CD4-positive, alpha-beta T cell (primary cell): ENCODE data around the gene STING1. TPM values are rescaled to one million over a fixed set of nuclear protein-coding genes. Genes with fewer than 3 reads are reported as not detected.
A peak's percentile ranks its signal among the peaks of the same experiment; 100 is the strongest.

Experiments
- ATAC-seq: fragments of 200-7000 bp; cut with Tn5 transposase; one replicate; pipeline ENCODE4 v1.10.0; 2022; ENCODE audit warnings: mild to moderate bottlenecking; ENCODE audit not compliant: poor library complexity
- CTCF ChIA-PET: fragments of 350-600 bp; sonication (Branson Sonifier 250); formaldehyde crosslinking; loops from one replicate; lab custom pipeline; 2021; ENCODE audit warnings: antibody characterized with exemption, inconsistent platforms; lab: Charles Lee
- POLR2A ChIA-PET: fragments of 350-600 bp; sonication (Branson Sonifier 250); formaldehyde crosslinking; loops from one replicate; lab custom pipeline; 2021; ENCODE audit warnings: antibody characterized with exemption, inconsistent platforms; lab: Charles Lee
- DNase-seq, 14 experiments: peaks; one replicate each; pipeline ENCODE4 v3.0.0-alpha.2; 2013 to 2020; ENCODE audit warnings: mixed read lengths in 2 of 14
- H3K27ac ChIP-seq, 2 donors: one replicate each; pipeline versions ENCODE4 v1.5.1 to v1.7.0; 2013; ENCODE audit warnings: low read length in 2 of 2, low read depth in 1 of 2, mild to moderate bottlenecking in 1 of 2
- H3K27me3 ChIP-seq, 2 experiments: 1 replicate in 1 of 2; 2 replicates in 1 of 2; pipeline versions ENCODE4 v1.6.1 to v1.7.0; 2013; ENCODE audit warnings: low read length in 2 of 2, control low read depth in 1 of 2, mild to moderate bottlenecking in 1 of 2, moderate library complexity in 1 of 2; ENCODE audit not compliant: insufficient read depth in 2 of 2, control insufficient read depth in 1 of 2
- H3K36me3 ChIP-seq: one replicate; pipeline ENCODE4 v1.6.1; 2013; ENCODE audit warnings: low read length, control low read depth; ENCODE audit not compliant: insufficient read depth
- H3K4me1 ChIP-seq: one replicate; pipeline ENCODE4 v1.6.1; 2013; ENCODE audit warnings: low read length, control low read depth; ENCODE audit not compliant: insufficient read depth
- H3K4me3 ChIP-seq: one replicate; pipeline ENCODE4 v1.5.1; 2013; ENCODE audit warnings: mild to moderate bottlenecking, low read length, moderate library complexity
- H3K9me3 ChIP-seq, 2 experiments: 1 replicate in 1 of 2; 2 replicates in 1 of 2; pipeline versions ENCODE4 v1.6.1 to v1.7.0; 2013; ENCODE audit warnings: low read length in 2 of 2, mild to moderate bottlenecking in 2 of 2, control low read depth in 1 of 2, moderate library complexity in 1 of 2; ENCODE audit not compliant: control insufficient read depth in 1 of 2, insufficient read depth in 1 of 2
- H3K27ac Mint-ChIP-seq: one replicate; pipeline ENCODE4 v1.8.0; 2020; ENCODE audit warnings: mixed read lengths
- H3K27me3 Mint-ChIP-seq: one replicate; pipeline ENCODE4 v1.8.0; 2021; ENCODE audit warnings: mixed read lengths
- H3K36me3 Mint-ChIP-seq: one replicate; pipeline ENCODE4 v1.8.0; 2021; ENCODE audit warnings: low read depth, mixed read lengths
- H3K4me1 Mint-ChIP-seq: one replicate; pipeline ENCODE4 v1.8.0; 2021; ENCODE audit warnings: low read depth, mixed read lengths
- H3K4me3 Mint-ChIP-seq: one replicate; pipeline ENCODE4 v1.8.0; 2020; ENCODE audit warnings: mild to moderate bottlenecking, mixed read lengths
- H3K9me3 Mint-ChIP-seq: one replicate; pipeline ENCODE4 v1.8.0; 2020; ENCODE audit warnings: mixed read lengths
- CTCF ChIP-seq: fragments of 200-600 bp; IDR thresholded peaks from one replicate; pipeline ENCODE4 v1.8.0; 2022; ENCODE audit warnings: antibody characterized with exemption, mild to moderate bottlenecking
- intact Hi-C, 2 experiments: fragments of 100-400 bp; cut with DNase I in 1 of 2; cut with micrococcal nuclease in 1 of 2; formaldehyde crosslinking; loops; one replicate each; pipeline versions ENCODE4 v1.15.1 to v1.9.0; 2023 to 2025; cut with DNase I, micrococcal nuclease
- total RNA-seq, 174 experiments: library from RNA in 2 of 174; stranded (reverse) in 2 of 174; gene quantifications; one replicate each; pipeline ENCODE4 v1.2.3 and lab custom pipeline; 2021 to 2026

STING1 gene
- total RNA-seq, 2 experiments from 2014 or later = 155 to 168 TPM

GRCh38 chr5:139435676-139436075, 46.9 kb downstream of the STING1 start:
- no peaks in the 10 kb centered on the region for H3K9me3 Mint-ChIP-seq
- peaks cover 34% of the 10 kb centered on the region for H3K4me1 Mint-ChIP-seq
- ChIA-PET POLR2A (interaction anchor here (0.6 to 5.2 kb wide), 4 partner anchors 31 to 62 kb away, joined by 3 to 74 read pairs (median 4); partner anchors contain the start of genes SPATA24 and STING1), CTCF (interaction anchor here (1.0 to 5.1 kb wide), 2 partner anchors 13 to 45 kb away, joined by 3 to 29 read pairs; no protein-coding TSS in a partner anchor)
- Histone ChIP-seq H3K4me1 (peaks cover 18% of the 10 kb centered on the region), H3K9me3 (no peaks in the 10 kb centered on the region), H3K27me3 (no peaks in the 10 kb centered on the region), H3K36me3 (no peaks in the 10 kb centered on the region), H3K27ac (no peak overlapping the region), H3K4me3 (no peak overlapping the region)
- peaks cover 19% of the 10 kb centered on the region for H3K36me3 Mint-ChIP-seq
- no peak for TF ChIP-seq CTCF
- no peaks in the 10 kb centered on the region for H3K27me3 Mint-ChIP-seq
- intact Hi-C loops = loop anchor here in 1 of 2 experiments (5.0 kb wide), 1 partner anchor 37 kb away; the partner anchor contains the start of gene SMIM33
- ATAC-seq (no peak), DNase-seq (no peak)
- H3K27ac Mint-ChIP-seq = no peak overlapping the region
- no peak overlapping the region for H3K4me3 Mint-ChIP-seq

GRCh38 chr5:139431706-139432105, 50.9 kb downstream of the STING1 start:
- H3K36me3 ChIP-seq = no peaks in the 10 kb centered on the region
- Mint-ChIP-seq H3K4me3 (no peak overlapping the region), H3K27ac (no peak overlapping the region), H3K36me3 (peaks cover 33% of the 10 kb centered on the region), H3K27me3 (no peaks in the 10 kb centered on the region), H3K9me3 (no peaks in the 10 kb centered on the region), H3K4me1 (peaks cover 16% of the 10 kb centered on the region)
- DNase-seq = no peak
- no peak overlapping the region for H3K27ac ChIP-seq
- no peak for ATAC-seq
- intact Hi-C loops = no loop called here
- H3K9me3 ChIP-seq = no peaks in the 10 kb centered on the region
- H3K27me3 ChIP-seq = no peaks in the 10 kb centered on the region
- CTCF ChIA-PET = no interaction called here
- no peak for TF ChIP-seq CTCF
- POLR2A ChIA-PET = no interaction called here
- H3K4me1 ChIP-seq = peaks cover 4% of the 10 kb centered on the region
- no peak overlapping the region for H3K4me3 ChIP-seq

- no peak for TF ChIP-seq CTCF
- peaks cover 16% of the 10 kb centered on the region for H3K4me1 Mint-ChIP-seq
- Histone ChIP-seq H3K36me3 (peaks cover 3% of the 10 kb centered on the region), H3K4me3 (no peak overlapping the region), H3K27ac (peak overlapping the region in 1 of 2 donors; percentile 41), H3K9me3 (no peaks in the 10 kb centered on the region), H3K4me1 (peaks cover 4% of the 10 kb centered on the region), H3K27me3 (no peaks in the 10 kb centered on the region)
- peak; percentile 87 for ATAC-seq
- POLR2A ChIA-PET = interaction anchor here (0.6 to 2.0 kb wide), 8 partner anchors 9 to 225 kb away, joined by 3 to 14 read pairs (median 3); partner anchors contain the start of genes DNAJC18 and STING1
- peak overlapping the region; percentile 70 for H3K27ac Mint-ChIP-seq
- intact Hi-C loops = loop anchor here in 1 of 2 experiments (1.0 kb wide), 1 partner anchor 45 kb away; no protein-coding TSS in a partner anchor
- no peak for DNase-seq
- no peak overlapping the region for H3K4me3 Mint-ChIP-seq
- CTCF ChIA-PET = no interaction called here
- H3K9me3 Mint-ChIP-seq = no peaks in the 10 kb centered on the region
- no peaks in the 10 kb centered on the region for H3K27me3 Mint-ChIP-seq
- H3K36me3 Mint-ChIP-seq = peaks cover 42% of the 10 kb centered on the region
These were observed 52.5 kb downstream of the STING1 start for GRCh38 chr5:139430015-139430414.
